Stimulated activated CD4-positive, alpha-beta T cell treated with anti-CD3 and anti-CD28 coated beads, Interleukin-4, amount 100 ng/mL, for 48 hours (primary cell): ENCODE results near the gene COL6A1.

ENCODE experiments used
- DNase-seq, 2 donors: peaks; one replicate each; pipeline ENCODE4 v3.0.0-alpha.2; 2020; ENCODE audit warnings: low read depth in 2 of 2

COL6A1 gene

GRCh38 chr21:45982092-45982757 lies 655 bp downstream of the COL6A1 start:
- no peak for DNase-seq

GRCh38 chr21:45982758-45983648 lies 1.4 kb downstream of the COL6A1 start:
- DNase-seq: no peak

GRCh38 chr21:45983649-45983965 lies 2.0 kb downstream of the COL6A1 start:
- no peak for DNase-seq

- no peak for DNase-seq
These were observed 2.5 kb downstream of the COL6A1 start for GRCh38 chr21:45983981-45984551.

- DNase-seq: no peak
These were observed 3.1 kb downstream of the COL6A1 start for GRCh38 chr21:45984584-45985095.

GRCh38 chr21:45985471-45986315 lies 4.1 kb downstream of the COL6A1 start:
- DNase-seq: no peak

GRCh38 chr21:45986316-45987051 lies 4.9 kb downstream of the COL6A1 start:
- DNase-seq: no peak

GRCh38 chr21:45987121-45987711 lies 5.6 kb downstream of the COL6A1 start:
- DNase-seq: no peak

- DNase-seq: no peak
These were observed 7.1 kb downstream of the COL6A1 start for GRCh38 chr21:45988366-45989347.

- DNase-seq: no peak
These were observed 7.9 kb downstream of the COL6A1 start for GRCh38 chr21:45989355-45990048.

- no peak for DNase-seq
These were observed 8.6 kb downstream of the COL6A1 start for GRCh38 chr21:45990049-45990711.

GRCh38 chr21:45990741-45991605 lies 9.4 kb downstream of the COL6A1 start:
- no peak for DNase-seq

GRCh38 chr21:45991606-45992300 lies 10.2 kb downstream of the COL6A1 start:
- DNase-seq: no peak

GRCh38 chr21:45992301-45993209 lies 11.0 kb downstream of the COL6A1 start:
- no peak for DNase-seq

- no peak for DNase-seq
These were observed 11.9 kb downstream of the COL6A1 start for GRCh38 chr21:45993210-45994085.
